Measurements from ENCODE around the gene SHROOM3. TPM values are rescaled to one million over a fixed set of nuclear protein-coding genes. Genes with fewer than 3 reads are reported as not detected.
A peak's percentile ranks its signal among the peaks of the same experiment; 100 is the strongest.

SHROOM3 gene
- total and polyA plus RNA-seq, 4 donors = 14.4 to 75.1 (median 47.3) TPM

- no peak for TF ChIP-seq CTCF (IDR thresholded peaks at IDR 0.05; ENCODE audit: control extremely low read depth, extremely low read depth)
- Histone ChIP-seq H3K9me3 (ENCODE audit: control insufficient read depth in 4 of 4, insufficient read depth in 3 of 4, low read length in 3 of 4) (no peaks in the 10 kb centered on the region), H3K4me3 (no peak overlapping the region), H3K27ac (ENCODE audit: low read depth in 1 of 2, low read length in 1 of 2) (peak overlapping the region in 1 of 2 donors; percentile 65), H3K4me1 (ENCODE audit: control insufficient read depth in 5 of 5, insufficient read depth in 5 of 5, low read length in 5 of 5) (peaks cover 2 to 19% (median 10%) of the 10 kb centered on the region in 5 donors), H3K27me3 (ENCODE audit: control insufficient read depth in 3 of 3, insufficient read depth in 3 of 3, low read length in 2 of 3) (no peaks in the 10 kb centered on the region), H3K36me3 (ENCODE audit: control insufficient read depth in 4 of 4, insufficient read depth in 4 of 4, low read length in 4 of 4) (no peaks in the 10 kb centered on the region), H3K9ac (ENCODE audit: insufficient read depth in 1 of 2, low read length in 2 of 2) (no peak overlapping the region)
- 65 to 70% methylated on average over 14 of the region's 14 CpGs for WGBS, 2 donors
- ATAC-seq (ENCODE audit: insufficient read depth, low FRiP score) = peak; percentile 62
- DNase-seq = peak; percentile 27 to 69 (median 60)
These were observed 112.0 kb downstream of the SHROOM3 start for GRCh38 chr4:76546759-76547742.

GRCh38 chr4:76548704-76549103 lies 113.7 kb downstream of the SHROOM3 start:
- H3K4me3 ChIP-seq = no peak overlapping the region
- ATAC-seq (ENCODE audit: insufficient read depth, low FRiP score) (no peak), DNase-seq (no peak)
- no peaks in the 10 kb centered on the region for H3K36me3 ChIP-seq (ENCODE audit: control insufficient read depth in 4 of 4, insufficient read depth in 4 of 4, low read length in 4 of 4)
- H3K27me3 ChIP-seq (ENCODE audit: control insufficient read depth in 3 of 3, insufficient read depth in 3 of 3, low read length in 2 of 3) = no peaks in the 10 kb centered on the region
- H3K27ac ChIP-seq (ENCODE audit: low read depth in 1 of 2, low read length in 1 of 2) = no peak overlapping the region
- H3K9ac ChIP-seq (ENCODE audit: insufficient read depth in 1 of 2, low read length in 2 of 2) = no peak overlapping the region
- 78 to 88% methylated on average over 7 of the region's 7 CpGs for WGBS, 2 donors
- no peaks in the 10 kb centered on the region for H3K9me3 ChIP-seq (ENCODE audit: control insufficient read depth in 4 of 4, insufficient read depth in 3 of 4, low read length in 3 of 4)
- H3K4me1 ChIP-seq (ENCODE audit: control insufficient read depth in 5 of 5, insufficient read depth in 5 of 5, low read length in 5 of 5) = peaks cover 2 to 19% (median 10%) of the 10 kb centered on the region in 5 donors
- TF ChIP-seq CTCF (IDR thresholded peaks at IDR 0.05; ENCODE audit: control extremely low read depth, extremely low read depth) = no peak

- Histone ChIP-seq H3K27me3 (ENCODE audit: control insufficient read depth in 3 of 3, insufficient read depth in 3 of 3, low read length in 2 of 3) (no peaks in the 10 kb centered on the region), H3K36me3 (ENCODE audit: control insufficient read depth in 4 of 4, insufficient read depth in 4 of 4, low read length in 4 of 4) (no peaks in the 10 kb centered on the region), H3K4me1 (ENCODE audit: control insufficient read depth in 5 of 5, insufficient read depth in 5 of 5, low read length in 5 of 5) (peaks cover 2 to 19% (median 10%) of the 10 kb centered on the region in 5 donors), H3K4me3 (no peak overlapping the region), H3K27ac (ENCODE audit: low read depth in 1 of 2, low read length in 1 of 2) (no peak overlapping the region), H3K9me3 (ENCODE audit: control insufficient read depth in 4 of 4, insufficient read depth in 3 of 4, low read length in 3 of 4) (no peaks in the 10 kb centered on the region), H3K9ac (ENCODE audit: insufficient read depth in 1 of 2, low read length in 2 of 2) (no peak overlapping the region)
- DNase-seq (no peak), ATAC-seq (ENCODE audit: insufficient read depth, low FRiP score) (no peak)
- WGBS, 2 donors = 77 to 89% methylated on average over 1 of the region's 1 CpG
- no peak for TF ChIP-seq CTCF (IDR thresholded peaks at IDR 0.05; ENCODE audit: control extremely low read depth, extremely low read depth)
These were observed 114.7 kb downstream of the SHROOM3 start for GRCh38 chr4:76549765-76550164.
